SJCRH30 (cell line): ENCODE measurements around the gene ZNF74. TPM values are rescaled to one million over a fixed set of nuclear protein-coding genes. Genes with fewer than 3 reads are reported as not detected.

ENCODE experiments used
- DNase-seq, 2 experiments: peaks; one replicate each; pipeline ENCODE4 v3.0.0-alpha.2; 2015 to 2020
- H3K27ac ChIP-seq: fragments of 250-450 bp; sonication (Bioruptor Pico); 2 replicates; pipeline ENCODE4 v1.5.1; 2020; ENCODE audit warnings: mild to moderate bottlenecking, moderate library complexity
- H3K27me3 ChIP-seq: fragments of 250-450 bp; sonication (Bioruptor Pico); 2 replicates; pipeline ENCODE4 v1.5.1; 2020; ENCODE audit warnings: mild to moderate bottlenecking, moderate library complexity
- H3K36me3 ChIP-seq: fragments of 250-450 bp; sonication (Bioruptor Pico); 2 replicates; pipeline ENCODE4 v1.5.1; 2020; ENCODE audit warnings: mild to moderate bottlenecking, moderate library complexity
- H3K4me1 ChIP-seq: fragments of 250-450 bp; sonication (Bioruptor Pico); 2 replicates; pipeline ENCODE4 v1.5.1; 2020; ENCODE audit warnings: mild to moderate bottlenecking, moderate library complexity
- H3K4me3 ChIP-seq: fragments of 250-450 bp; sonication (Bioruptor Pico); 2 replicates; pipeline ENCODE4 v1.5.1; 2020; ENCODE audit warnings: mild to moderate bottlenecking, moderate library complexity
- H3K9me3 ChIP-seq: fragments of 250-450 bp; sonication (Bioruptor Pico); replicated peaks from 2 replicates; pipeline ENCODE4 v1.5.1; 2020; ENCODE audit warnings: mild to moderate bottlenecking, moderate library complexity
- total RNA-seq: library from RNA; depleted of rRNA; stranded (reverse); fragments of >200 nt; shearing (Covaris generic); gene quantifications from 2 replicates; pipeline ENCODE4 v1.2.3, GENCODE V29; 2014

Gene ZNF74
- total RNA-seq, 1 experiment from 2014 or later, result 22.7 TPM

- Histone ChIP-seq H3K27me3 (no peaks in the 10 kb centered on the region), H3K4me1 (no peaks in the 10 kb centered on the region; the same call in 1 of the 2 replicates), H3K4me3 (peak overlapping the region; percentile 97), H3K36me3 (peaks cover under 1% of the 10 kb centered on the region), H3K9me3 (no peaks in the 10 kb centered on the region), H3K27ac (no peak overlapping the region)
- no peak for DNase-seq
Observed at GRCh38 chr22:20435436-20436306, 41.7 kb downstream of the ZNF74 start.

DNA sequence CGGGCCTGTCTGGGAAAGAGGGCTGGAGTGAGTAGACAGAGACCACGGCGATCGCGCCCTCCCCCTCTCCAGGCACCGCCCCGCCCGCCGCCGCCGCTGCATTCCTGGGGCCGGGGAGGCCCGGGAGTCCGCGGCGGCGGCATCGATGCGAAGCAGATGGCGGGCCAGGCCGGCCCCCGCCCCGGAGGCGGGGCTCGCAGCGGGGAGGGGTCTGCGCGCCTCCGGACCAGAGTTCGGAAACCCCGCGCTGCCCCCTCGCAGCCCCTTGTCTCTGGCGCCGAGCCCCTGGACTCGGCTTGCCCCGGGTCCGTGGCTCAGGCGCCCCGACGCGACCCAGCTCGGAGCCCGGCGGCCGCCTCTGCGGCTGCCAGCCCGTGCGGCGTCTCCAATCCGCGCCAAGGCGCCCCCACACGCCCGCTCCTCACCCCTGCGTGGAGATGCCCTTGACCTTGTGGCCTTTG, 42.4 kb downstream of the ZNF74 start:
- Histone ChIP-seq H3K4me1 (no peaks in the 10 kb centered on the region; the same call in 1 of the 2 replicates), H3K27ac (peak overlapping the region; percentile 16; the same call in 1 of the 2 replicates), H3K9me3 (no peaks in the 10 kb centered on the region), H3K36me3 (no peaks in the 10 kb centered on the region), H3K27me3 (no peaks in the 10 kb centered on the region), H3K4me3 (peak overlapping the region; percentile 97)
- peak; percentile 51 to 59 for DNase-seq

DNA sequence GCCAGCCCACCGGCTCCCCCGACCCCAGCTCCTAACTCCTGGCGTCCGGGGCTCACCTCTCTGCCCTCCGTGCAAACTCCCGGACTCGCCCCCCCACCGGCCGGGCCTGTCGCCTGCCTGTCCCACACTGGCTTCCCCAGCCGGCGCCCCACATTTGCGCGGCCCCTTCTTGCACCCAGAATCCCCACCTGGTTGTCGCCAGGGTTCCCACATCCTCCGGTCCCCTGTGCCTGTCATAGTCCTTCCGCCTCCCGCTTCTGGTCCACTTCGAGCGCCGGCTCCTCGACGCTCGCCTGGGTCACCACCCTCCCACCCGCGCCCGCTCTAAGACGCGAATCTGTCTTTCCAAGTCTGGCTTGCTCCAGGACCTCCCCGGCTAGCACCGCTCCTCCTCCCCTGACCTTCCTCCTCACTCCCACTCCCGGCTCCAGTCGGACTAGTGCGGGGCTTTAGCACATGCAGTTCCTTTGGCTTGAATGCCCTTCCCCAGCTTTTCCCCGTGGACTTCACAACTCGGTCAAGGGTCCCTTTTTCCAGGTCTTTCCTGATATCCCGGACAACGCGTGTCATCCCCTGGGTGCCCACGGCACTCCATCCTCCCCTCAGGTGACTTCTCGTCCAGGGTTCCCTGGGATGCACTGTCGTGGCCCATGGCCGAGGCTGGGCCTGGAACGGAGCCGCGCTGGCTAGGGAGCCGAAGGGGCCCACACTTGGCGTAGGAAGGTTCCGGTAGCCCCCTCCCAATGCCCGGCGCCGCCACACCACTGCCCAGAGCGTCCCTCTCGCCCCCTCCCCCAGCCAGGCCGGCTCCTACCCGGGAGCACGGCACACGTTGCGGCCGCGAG, 43.0 kb downstream of the ZNF74 start:
- H3K9me3 ChIP-seq, result no peaks in the 10 kb centered on the region
- peak overlapping the region; percentile 97 for H3K4me3 ChIP-seq
- peak; percentile 36 to 48 for DNase-seq
- peak overlapping the region; percentile 16; the same call in 1 of the 2 replicates for H3K27ac ChIP-seq
- no peaks in the 10 kb centered on the region for H3K27me3 ChIP-seq
- no peaks in the 10 kb centered on the region for H3K36me3 ChIP-seq
- no peaks in the 10 kb centered on the region; the same call in 1 of the 2 replicates for H3K4me1 ChIP-seq

GRCh38 chr22:20437613-20438426, 43.9 kb downstream of the ZNF74 start, which contains the start of gene SCARF2:
TSS of gene SCARF2 (minus strand) at chr22:20437825. CDS start at chr22:20437754, 71 bp downstream.
- Histone ChIP-seq H3K4me1 (no peaks in the 10 kb centered on the region; the same call in 1 of the 2 replicates), H3K9me3 (no peaks in the 10 kb centered on the region), H3K27me3 (no peaks in the 10 kb centered on the region), H3K36me3 (no peaks in the 10 kb centered on the region), H3K4me3 (peak within 1 kb of the TSS; percentile 97), H3K27ac (peak within 1 kb of the TSS; percentile 16; the same call in 1 of the 2 replicates)
- DNase-seq, result peak; percentile 60 to 65

- H3K9me3 ChIP-seq, result no peaks in the 10 kb centered on the region
- no peaks in the 10 kb centered on the region for H3K36me3 ChIP-seq
- H3K27ac ChIP-seq, result no peak overlapping the region
- peak overlapping the region; percentile 97 for H3K4me3 ChIP-seq
- no peak for DNase-seq
- no peaks in the 10 kb centered on the region for H3K27me3 ChIP-seq
- no peaks in the 10 kb centered on the region; the same call in 1 of the 2 replicates for H3K4me1 ChIP-seq
Observed at GRCh38 chr22:20438427-20438677, 44.4 kb downstream of the ZNF74 start.

GRCh38 chr22:20438678-20439492, 44.9 kb downstream of the ZNF74 start:
- no peak for DNase-seq
- Histone ChIP-seq H3K4me1 (no peaks in the 10 kb centered on the region; the same call in 1 of the 2 replicates), H3K27ac (no peak overlapping the region), H3K36me3 (no peaks in the 10 kb centered on the region), H3K4me3 (no peak overlapping the region; the same call in 1 of the 2 replicates), H3K9me3 (no peaks in the 10 kb centered on the region), H3K27me3 (no peaks in the 10 kb centered on the region)

DNA sequence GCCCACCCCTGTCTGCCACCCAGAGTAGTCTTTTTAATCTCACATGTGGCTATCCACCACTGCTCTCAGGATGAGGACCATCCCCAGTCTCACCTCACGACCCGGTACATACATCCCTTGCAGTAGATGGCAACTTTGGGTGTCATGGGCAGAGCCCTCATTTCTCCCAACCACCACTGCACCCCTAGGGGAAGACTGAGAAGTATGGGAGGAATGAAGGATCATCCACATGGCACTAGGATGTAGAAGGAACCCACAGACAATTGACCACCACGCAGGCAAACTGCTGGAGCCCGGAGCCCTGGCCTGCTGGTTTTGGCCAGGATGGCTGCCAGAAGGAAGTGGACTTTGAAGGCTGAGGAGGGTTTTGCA, 45.6 kb downstream of the ZNF74 start:
- no peak overlapping the region for H3K27ac ChIP-seq
- no peaks in the 10 kb centered on the region for H3K9me3 ChIP-seq
- H3K36me3 ChIP-seq, result no peaks in the 10 kb centered on the region
- H3K4me1 ChIP-seq, result no peaks in the 10 kb centered on the region; the same call in 1 of the 2 replicates
- no peak for DNase-seq
- H3K4me3 ChIP-seq, result no peak overlapping the region
- H3K27me3 ChIP-seq, result no peaks in the 10 kb centered on the region

DNA sequence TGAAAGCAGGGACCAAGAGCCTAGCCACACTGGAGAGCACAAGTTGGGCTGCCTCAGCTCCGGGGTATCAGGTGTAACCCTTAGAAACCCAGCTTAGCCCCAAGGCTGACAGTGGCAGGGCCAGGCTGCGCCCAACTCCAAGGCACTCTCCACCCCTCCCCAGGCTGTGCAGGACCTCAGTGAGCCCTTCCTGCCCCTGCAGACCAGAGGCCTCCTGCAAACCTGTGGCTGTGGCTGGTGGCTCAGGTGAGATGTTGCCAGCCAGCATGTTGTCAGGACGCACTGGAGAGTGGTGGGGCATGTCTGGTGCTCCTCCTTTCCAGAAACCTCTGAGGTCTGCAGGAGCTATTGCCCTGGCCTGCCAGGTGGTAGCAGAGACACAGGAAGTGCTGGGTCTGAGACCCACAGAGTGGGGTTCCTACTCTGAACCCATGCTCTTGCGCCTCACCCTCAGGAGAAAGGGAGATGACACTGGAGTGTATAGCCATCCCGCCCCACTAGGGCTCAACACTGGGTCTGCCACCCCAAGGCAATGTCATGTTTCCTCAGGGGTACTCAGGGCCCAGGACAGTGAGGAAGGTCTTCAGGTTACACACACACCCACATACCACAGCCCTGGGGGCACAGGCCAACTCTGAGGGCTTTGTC, 46.1 kb downstream of the ZNF74 start:
- no peak overlapping the region for H3K27ac ChIP-seq
- no peaks in the 10 kb centered on the region for H3K36me3 ChIP-seq
- DNase-seq, result no peak
- no peaks in the 10 kb centered on the region; the same call in 1 of the 2 replicates for H3K4me1 ChIP-seq
- H3K4me3 ChIP-seq, result no peak overlapping the region
- H3K27me3 ChIP-seq, result no peaks in the 10 kb centered on the region
- no peaks in the 10 kb centered on the region for H3K9me3 ChIP-seq

DNA sequence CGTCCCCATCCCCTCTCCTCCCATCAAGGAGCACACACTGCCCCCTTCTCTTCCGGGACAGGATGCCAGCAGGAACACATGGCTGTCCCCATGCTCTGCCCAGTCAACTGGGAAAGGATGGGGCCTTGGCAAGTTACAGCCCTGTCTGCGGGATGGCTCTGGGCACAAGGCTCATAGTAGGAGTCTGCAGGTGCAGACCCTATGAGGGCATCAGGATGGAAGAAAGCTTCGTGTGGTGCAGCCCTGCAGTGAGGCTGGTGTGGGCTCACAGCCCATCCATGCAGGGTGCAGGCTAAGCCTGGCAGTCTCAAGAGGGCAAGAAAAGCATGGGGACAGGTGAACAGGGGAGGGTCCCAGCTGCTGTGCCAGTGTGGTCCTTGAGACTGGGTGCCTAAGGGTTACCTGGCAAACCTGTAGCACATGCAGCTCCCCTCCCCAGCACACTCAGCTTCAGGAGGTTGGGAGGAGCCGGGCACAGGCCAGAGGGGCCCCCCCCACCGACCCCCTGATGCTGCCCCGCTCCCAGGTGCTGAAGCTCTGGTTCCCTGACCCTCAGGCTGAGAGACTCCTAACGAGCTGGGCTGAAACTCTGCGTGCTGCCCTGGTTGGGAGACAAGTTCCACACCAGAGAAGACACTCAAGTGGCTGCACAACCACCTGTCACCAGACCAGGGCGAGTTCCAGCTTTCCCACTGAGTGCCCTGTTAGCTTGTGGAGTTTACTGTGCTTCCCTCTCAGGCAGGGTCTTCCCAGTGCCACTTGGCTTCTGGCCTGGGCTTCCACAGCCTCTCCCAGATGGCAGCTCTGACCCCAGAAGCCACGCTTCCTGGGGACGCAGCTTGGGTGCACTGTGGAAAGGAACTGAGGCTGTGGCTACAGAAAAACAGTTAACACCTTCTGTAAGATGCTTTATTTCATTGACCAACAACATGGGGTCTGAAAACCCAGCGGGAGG, 47.0 kb downstream of the ZNF74 start:
- H3K9me3 ChIP-seq, result no peaks in the 10 kb centered on the region
- no peak overlapping the region for H3K27ac ChIP-seq
- H3K27me3 ChIP-seq, result no peaks in the 10 kb centered on the region
- no peak for DNase-seq
- H3K4me1 ChIP-seq, result no peaks in the 10 kb centered on the region; the same call in 1 of the 2 replicates
- no peak overlapping the region for H3K4me3 ChIP-seq
- no peaks in the 10 kb centered on the region for H3K36me3 ChIP-seq

GRCh38 chr22:20441631-20442484, 47.9 kb downstream of the ZNF74 start:
- Histone ChIP-seq H3K36me3 (no peaks in the 10 kb centered on the region), H3K4me3 (no peak overlapping the region), H3K9me3 (no peaks in the 10 kb centered on the region), H3K4me1 (no peaks in the 10 kb centered on the region; the same call in 1 of the 2 replicates), H3K27me3 (no peaks in the 10 kb centered on the region), H3K27ac (no peak overlapping the region)
- DNase-seq, result no peak

DNA sequence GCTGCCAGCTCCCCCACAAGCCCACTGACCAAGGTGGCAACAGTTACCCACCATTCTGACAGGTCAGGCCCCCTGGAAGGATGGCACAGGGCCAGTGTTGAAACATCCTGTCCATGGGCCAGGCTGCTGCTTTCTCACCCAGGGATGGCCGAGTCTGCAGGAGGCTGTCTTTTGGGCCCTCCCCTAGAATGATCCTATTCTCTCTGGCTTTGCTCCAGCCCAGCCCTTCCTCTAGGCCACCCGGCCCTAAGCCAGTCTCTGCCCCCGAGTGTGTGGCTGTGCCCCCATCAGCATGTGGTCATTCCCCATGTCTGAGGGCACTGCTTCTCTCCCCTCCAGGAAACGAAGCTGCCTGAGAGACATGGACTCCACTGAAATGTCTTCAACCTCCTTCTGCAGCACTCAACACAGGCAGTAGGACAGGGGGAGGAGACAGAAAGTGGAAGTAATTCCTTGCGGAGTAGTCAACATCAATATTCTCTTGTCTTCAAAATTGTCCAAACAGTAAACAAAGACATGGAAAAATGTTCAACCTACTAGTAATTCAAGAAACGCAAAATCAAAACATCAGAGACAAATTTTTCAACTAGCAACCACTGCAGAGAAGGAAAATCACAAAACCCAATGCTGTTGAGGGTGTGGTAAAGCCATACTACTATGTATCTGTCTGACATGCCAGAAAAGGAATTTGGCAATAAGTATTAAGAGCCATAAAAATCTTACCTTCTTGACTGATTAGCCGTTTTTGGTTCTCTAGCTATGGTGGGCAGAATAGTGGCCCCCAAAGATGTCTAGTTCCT, 48.7 kb downstream of the ZNF74 start:
- Histone ChIP-seq H3K36me3 (no peaks in the 10 kb centered on the region), H3K27ac (no peak overlapping the region), H3K9me3 (no peaks in the 10 kb centered on the region), H3K4me1 (no peaks in the 10 kb centered on the region; the same call in 1 of the 2 replicates), H3K27me3 (no peaks in the 10 kb centered on the region), H3K4me3 (no peak overlapping the region)
- no peak for DNase-seq
